H1 (cell line): ENCODE data around the gene FCGR3B. TPM values are rescaled to one million over a fixed set of nuclear protein-coding genes. Genes with fewer than 3 reads are reported as not detected.
"Not testable (repeated sequence)": the region's sequence is repeated elsewhere in the genome, so short reads cannot be mapped to it uniquely, and the experiment has no call there.

Experiments used
- CTCF ChIA-PET: fragments of 300-600 bp; sonication (Branson Sonifier 250); formaldehyde crosslinking; loops from one replicate; lab custom pipeline; 2021; ENCODE audit not compliant: partially characterized antibody; lab: Charles Lee
- POLR2A ChIA-PET: fragments of 300-600 bp; sonication (Branson Sonifier 250); formaldehyde crosslinking; loops from one replicate; lab custom pipeline; 2021; ENCODE audit warnings: inconsistent platforms; ENCODE audit not compliant: partially characterized antibody; lab: Charles Lee
- DNase-seq, 2 experiments: peaks; one replicate each; pipeline versions ENCODE4 v3.0.0 to v3.0.0-alpha.2; 2010 to 2022; ENCODE audit warnings: low spot score in 2 of 2, low read depth in 1 of 2, mixed read lengths in 1 of 2
- FAIRE-seq: peaks from 2 replicates; lab custom pipeline; 2011; peaks lifted over from hg19 to GRCh38; lab: Jason Lieb, UNC
- H2AFZ ChIP-seq: 2 replicates; pipeline ENCODE4 v1.8.1; 2012; ENCODE audit warnings: low read length, inconsistent platforms
- H2AK5ac ChIP-seq: 2 replicates; pipeline ENCODE4 v1.6.1; 2013; ENCODE audit warnings: low read depth, low read length
- H2BK120ac ChIP-seq: replicated peaks from 2 replicates; pipeline ENCODE3; 2013; ENCODE audit warnings: low read depth, low read length, inconsistent platforms
- H2BK12ac ChIP-seq: 2 replicates; pipeline ENCODE4 v1.6.1; 2013; ENCODE audit warnings: low read depth, low read length
- H2BK15ac ChIP-seq: 2 replicates; pipeline ENCODE4 v1.6.1; 2013; ENCODE audit warnings: low read length
- H2BK20ac ChIP-seq: 2 replicates; pipeline ENCODE4 v1.6.1; 2013; ENCODE audit warnings: low read length
- H2BK5ac ChIP-seq: 2 replicates; pipeline ENCODE4 v1.6.1; 2013; ENCODE audit warnings: low read depth, low read length
- H3K14ac ChIP-seq: 2 replicates; pipeline ENCODE4 v1.6.1; 2013; ENCODE audit warnings: inconsistent platforms; ENCODE audit not compliant: insufficient read length
- H3K18ac ChIP-seq: 2 replicates; pipeline ENCODE4 v1.6.1; 2013; ENCODE audit warnings: low read length; ENCODE audit errors: extremely low read depth
- H3K23ac ChIP-seq: 2 replicates; pipeline ENCODE4 v1.6.1; 2013; ENCODE audit warnings: inconsistent platforms; ENCODE audit not compliant: insufficient read length
- H3K23me2 ChIP-seq: 2 replicates; pipeline ENCODE4 v1.6.1; 2013; ENCODE audit warnings: low read depth, low read length
- H3K27ac ChIP-seq: 2 replicates; pipeline ENCODE4 v1.6.1; 2011; ENCODE audit warnings: low read depth, low read length, inconsistent platforms
- H3K27me3 ChIP-seq, 4 experiments: replicated peaks in 1 of 4; 1 replicate in 1 of 4; 2 replicates in 3 of 4; pipeline versions ENCODE4 v1.6.1 to v1.8.1; 2011 to 2013; ENCODE audit warnings: low read length in 3 of 4, mild to moderate bottlenecking in 3 of 4, inconsistent platforms in 2 of 4, mixed read lengths in 2 of 4, moderate library complexity in 1 of 4; ENCODE audit not compliant: control insufficient read depth in 3 of 4, insufficient read depth in 3 of 4; ENCODE audit errors: extremely low read depth in 1 of 4
- H3K36me3 ChIP-seq, 4 experiments: 2 replicates each; pipeline versions ENCODE4 v1.6.1 to v1.8.1; 2011 to 2013; ENCODE audit warnings: mild to moderate bottlenecking in 4 of 4, low read length in 3 of 4, moderate library complexity in 2 of 4, control low read depth in 1 of 4, inconsistent platforms in 1 of 4; ENCODE audit not compliant: insufficient read depth in 4 of 4, control insufficient read depth in 2 of 4
- H3K4ac ChIP-seq: replicated peaks from 2 replicates; pipeline ENCODE3; 2013; ENCODE audit warnings: low read length, low read depth, mixed read lengths, inconsistent platforms; ENCODE audit not compliant: insufficient read length
- H3K4me1 ChIP-seq, 4 experiments: replicated peaks in 1 of 4; 1 replicate in 1 of 4; 2 replicates in 3 of 4; pipeline versions ENCODE4 v1.6.1 to v1.8.1; 2011 to 2013; ENCODE audit warnings: low read length in 3 of 4, inconsistent platforms in 2 of 4, mixed read lengths in 1 of 4; ENCODE audit not compliant: insufficient read depth in 4 of 4, control insufficient read depth in 3 of 4
- H3K4me2 ChIP-seq, 2 experiments: 2 replicates each; pipeline versions ENCODE4 v1.6.1 to v1.8.1; 2011 to 2013; ENCODE audit warnings: low read depth in 2 of 2, low read length in 2 of 2, control low read depth in 1 of 2, inconsistent platforms in 1 of 2, mild to moderate bottlenecking in 1 of 2; ENCODE audit not compliant: insufficient read depth in 1 of 2
- H3K4me3 ChIP-seq, 4 experiments: fragments of 200-600, 300-600 bp in 1 of 4; sonication (generic), shearing (Covaris generic), sonication (Bioruptor Twin) in 1 of 4; 2 replicates each; pipeline versions ENCODE4 v1.5.1 to v1.8.1; 2011 to 2016; ENCODE audit warnings: low read length in 4 of 4, low read depth in 3 of 4, control low read depth in 2 of 4, inconsistent platforms in 2 of 4, mild to moderate bottlenecking in 2 of 4, mixed read lengths in 1 of 4, moderate library complexity in 1 of 4; ENCODE audit not compliant: insufficient read depth in 2 of 4; ENCODE audit errors: extremely low read depth in 1 of 4
- H3K56ac ChIP-seq: replicated peaks from 2 replicates; pipeline ENCODE3; 2013; ENCODE audit warnings: low read depth, mild to moderate bottlenecking, mixed read lengths, low read length, inconsistent platforms; ENCODE audit not compliant: insufficient read length
- H3K79me1 ChIP-seq: 2 replicates; pipeline ENCODE4 v1.6.1; 2013; ENCODE audit warnings: low read depth, low read length, control low read depth
- H3K79me2 ChIP-seq, 2 experiments: 2 replicates each; pipeline versions ENCODE4 v1.6.1 to v1.8.1; 2012 to 2013; ENCODE audit warnings: low read length in 2 of 2, mild to moderate bottlenecking in 2 of 2, inconsistent platforms in 1 of 2; ENCODE audit not compliant: insufficient read depth in 2 of 2, control insufficient read depth in 1 of 2
- H3K9ac ChIP-seq, 4 experiments: replicated peaks in 1 of 4; 1 replicate in 1 of 4; 2 replicates in 3 of 4; pipeline versions ENCODE4 v1.6.1 to v1.8.1; 2011 to 2013; ENCODE audit warnings: low read depth in 3 of 4, low read length in 3 of 4, control low read depth in 2 of 4, mild to moderate bottlenecking in 2 of 4, moderate library complexity in 2 of 4, inconsistent platforms in 1 of 4; ENCODE audit errors: extremely low read depth in 1 of 4
- H3K9me3 ChIP-seq, 2 experiments: 2 replicates each; pipeline versions ENCODE4 v1.6.1 to v1.8.1; 2012 to 2013; ENCODE audit warnings: mild to moderate bottlenecking in 2 of 2, moderate library complexity in 2 of 2, control low read depth in 1 of 2, inconsistent platforms in 1 of 2, low read depth in 1 of 2, low read length in 1 of 2, mixed read lengths in 1 of 2; ENCODE audit not compliant: insufficient read depth in 2 of 2
- H4K20me1 ChIP-seq, 2 experiments: replicated peaks in 1 of 2; 2 replicates each; pipeline versions ENCODE3 to v1.8.1; 2011 to 2013; ENCODE audit warnings: inconsistent platforms in 2 of 2, low read length in 2 of 2, mild to moderate bottlenecking in 1 of 2; ENCODE audit not compliant: insufficient read depth in 2 of 2, control insufficient read depth in 1 of 2
- H4K5ac ChIP-seq: 2 replicates; pipeline ENCODE4 v1.6.1; 2013; ENCODE audit warnings: low read length, low read depth, mixed read lengths, inconsistent platforms; ENCODE audit not compliant: insufficient read length
- H4K8ac ChIP-seq: 2 replicates; pipeline ENCODE4 v1.8.0; 2013; ENCODE audit warnings: mild to moderate bottlenecking, moderate library complexity, low read length, inconsistent platforms; ENCODE audit not compliant: insufficient read depth; ENCODE audit errors: extremely low read depth
- H4K91ac ChIP-seq: replicated peaks from 2 replicates; pipeline ENCODE3; 2013; ENCODE audit warnings: low read length, mixed read lengths, inconsistent platforms; ENCODE audit not compliant: insufficient read length
- whole genome bisulfite sequencing, 2 experiments: shearing (Covaris generic) in 1 of 2; methylation state at CpG; one replicate each; pipeline versions ENCODE4 v1.1.6 to v1.1.7; 2013 to 2015; ENCODE audit warnings: low lambda C conversion rate in 2 of 2, mixed read lengths in 2 of 2, inconsistent platforms in 1 of 2, low coverage in 1 of 2, missing lambda C conversion rate in 1 of 2; ENCODE audit not compliant: insufficient replicate concordance in 2 of 2, insufficient coverage in 1 of 2, insufficient read length in 1 of 2; ENCODE audit errors: extremely low coverage in 1 of 2, missing lambda C conversion rate in 1 of 2; 5-methylcytosine and 5-hydroxymethylcytosine counted together
- polyA plus RNA-seq, 7 experiments: library from polyadenylated mRNA; depleted of rRNA in 3 of 7; stranded (reverse) in 5 of 7; unstranded in 2 of 7; fragments of >200 nt in 5 of 7; fragments of 200-250 nt in 2 of 7; gene quantifications; 1 replicate in 5 of 7; 2 replicates in 1 of 7; 4 replicates in 1 of 7; pipeline versions ENCODE4 v1.2.1 to v1.2.3, GENCODE V29; 2011 to 2013; ENCODE audit warnings: missing spikeins in 2 of 7, mixed read lengths in 2 of 7
- total RNA-seq: library from RNA; stranded (reverse); fragmentation: NEBNext Ultra II Directional; extraction: Animal tissue kit (Norgen Biotek cat#: 25700); gene quantifications from 2 replicates; pipeline ENCODE4 v1.2.1, GENCODE V29; 2021

FCGR3B gene
- total and polyA plus RNA-seq, 2 of the 8 experiments (the other 6 are each of a cell fraction or from before 2014, with no cell fraction given) = not detected

DNA sequence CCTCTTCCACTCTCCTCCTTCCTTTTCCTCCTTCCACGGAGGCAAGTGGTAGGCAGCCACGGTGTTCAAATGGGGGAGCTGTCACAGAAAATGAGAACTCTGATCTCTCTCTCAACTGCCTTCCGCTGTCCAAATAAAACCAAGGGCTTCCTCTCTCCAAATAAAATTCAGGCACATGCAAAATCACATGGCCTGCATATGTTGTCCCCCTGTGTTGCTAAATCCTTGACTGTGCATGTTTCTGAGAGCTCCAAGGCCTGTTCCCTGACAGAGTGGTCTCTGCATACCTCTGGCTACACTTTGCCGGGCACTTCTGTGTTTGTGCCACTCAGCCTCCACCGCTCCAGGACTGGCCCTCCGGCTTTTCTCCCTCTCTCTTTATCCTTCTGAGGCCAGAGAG lies 42.4 kb downstream of the FCGR3B start:
- CTCF ChIA-PET = not testable (repeated sequence)

DNA sequence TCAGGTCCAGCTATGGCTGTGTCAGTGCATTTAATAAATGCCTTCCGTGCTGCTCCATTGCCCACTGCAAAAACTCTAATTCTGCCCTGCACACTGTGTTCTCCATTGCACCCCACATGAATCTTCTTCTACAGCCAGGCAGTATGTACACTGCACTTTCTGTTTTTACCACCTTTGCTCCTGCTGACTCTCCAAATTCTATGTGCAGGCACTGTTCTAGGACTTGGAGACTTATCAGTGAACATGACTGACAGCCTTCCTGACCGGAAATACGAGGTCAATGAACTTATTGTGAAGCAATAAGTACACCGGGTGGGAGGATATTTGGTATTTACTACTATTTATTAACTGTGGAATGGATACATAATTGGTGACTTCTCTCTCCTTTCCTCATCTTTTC lies 48.1 kb downstream of the FCGR3B start:
- H3K79me2 ChIP-seq, H3K14ac ChIP-seq, H2AFZ ChIP-seq, DNase-seq, H4K5ac ChIP-seq, H4K8ac ChIP-seq, H4K20me1 ChIP-seq, H2BK5ac ChIP-seq, H2BK12ac ChIP-seq, CTCF ChIA-PET, H3K27me3 ChIP-seq, H3K9ac ChIP-seq, H2BK20ac ChIP-seq, H3K18ac ChIP-seq, H3K56ac ChIP-seq, H3K23ac ChIP-seq, H3K23me2 ChIP-seq, H4K91ac ChIP-seq, POLR2A ChIA-PET, H3K4me3 ChIP-seq, H2BK15ac ChIP-seq, H3K79me1 ChIP-seq, H3K36me3 ChIP-seq, H3K4me1 ChIP-seq, H2AK5ac ChIP-seq, FAIRE-seq, H3K4me2 ChIP-seq, H2BK120ac ChIP-seq, H3K4ac ChIP-seq, H3K9me3 ChIP-seq, H3K27ac ChIP-seq: not testable (repeated sequence)
- WGBS, 2 experiments = no CpG with 5 or more reads among the region's 4 CpGs

More for the DNA sequence above, 42.4 kb downstream of the FCGR3B start:
- H2AFZ ChIP-seq, H2BK120ac ChIP-seq, H3K9me3 ChIP-seq, H3K79me1 ChIP-seq, POLR2A ChIA-PET, H4K91ac ChIP-seq, H2BK5ac ChIP-seq, H3K14ac ChIP-seq, H3K27me3 ChIP-seq, H2BK12ac ChIP-seq, H4K5ac ChIP-seq, H3K56ac ChIP-seq, H3K18ac ChIP-seq, H3K4me1 ChIP-seq, H3K23me2 ChIP-seq, H2BK15ac ChIP-seq, H3K9ac ChIP-seq, H3K4me3 ChIP-seq, H3K79me2 ChIP-seq, H3K4me2 ChIP-seq, H4K20me1 ChIP-seq, H3K23ac ChIP-seq, H3K36me3 ChIP-seq, H3K27ac ChIP-seq, H4K8ac ChIP-seq, DNase-seq, FAIRE-seq, H2BK20ac ChIP-seq, H2AK5ac ChIP-seq, H3K4ac ChIP-seq: not testable (repeated sequence)
- no CpG with 5 or more reads among the region's 6 CpGs for WGBS, 2 experiments
